Hepatocyte (in vitro differentiated cells): ENCODE measurements around the gene ATXN2.

Source experiments
- EZH2phosphoT487 ChIP-seq: fragments of 200-600 bp; sonication (generic); IDR thresholded peaks from one replicate; pipeline ENCODE4 v1.6.1; 2018; ENCODE audit warnings: antibody characterized with exemption, mild to moderate bottlenecking, low read depth, moderate library complexity; ENCODE audit not compliant: unreplicated experiment, severe bottlenecking
- TF ChIP-seq, protein P1 (sequence below): fragments of 200-600 bp; sonication (generic); IDR thresholded peaks from 2 replicates; pipeline ENCODE4 v1.5.1; 2016; ENCODE audit warnings: antibody characterized with exemption, mild to moderate bottlenecking; ENCODE audit not compliant: poor library complexity

DNA sequence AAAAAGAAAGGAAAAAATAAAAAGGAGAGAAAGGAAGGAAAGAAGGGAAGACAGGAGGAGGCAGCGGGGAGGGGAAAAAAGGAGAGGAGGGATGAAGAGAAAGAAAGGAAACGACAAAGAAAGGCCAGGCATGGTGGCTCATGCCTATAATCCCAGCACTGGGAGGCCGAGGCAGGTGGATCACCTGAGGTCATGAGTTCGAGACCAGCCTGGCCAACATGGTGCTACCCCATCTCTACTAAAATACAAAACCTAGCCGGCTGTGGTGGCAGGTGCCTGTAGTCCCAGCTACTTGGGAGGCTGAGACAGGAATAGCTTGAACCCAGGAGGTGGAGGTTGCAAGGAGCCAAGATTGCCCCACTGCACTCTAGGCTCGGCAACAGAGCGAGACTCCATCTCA lies 18.4 kb downstream of the ATXN2 start:
- TF ChIP-seq, protein P1, sequence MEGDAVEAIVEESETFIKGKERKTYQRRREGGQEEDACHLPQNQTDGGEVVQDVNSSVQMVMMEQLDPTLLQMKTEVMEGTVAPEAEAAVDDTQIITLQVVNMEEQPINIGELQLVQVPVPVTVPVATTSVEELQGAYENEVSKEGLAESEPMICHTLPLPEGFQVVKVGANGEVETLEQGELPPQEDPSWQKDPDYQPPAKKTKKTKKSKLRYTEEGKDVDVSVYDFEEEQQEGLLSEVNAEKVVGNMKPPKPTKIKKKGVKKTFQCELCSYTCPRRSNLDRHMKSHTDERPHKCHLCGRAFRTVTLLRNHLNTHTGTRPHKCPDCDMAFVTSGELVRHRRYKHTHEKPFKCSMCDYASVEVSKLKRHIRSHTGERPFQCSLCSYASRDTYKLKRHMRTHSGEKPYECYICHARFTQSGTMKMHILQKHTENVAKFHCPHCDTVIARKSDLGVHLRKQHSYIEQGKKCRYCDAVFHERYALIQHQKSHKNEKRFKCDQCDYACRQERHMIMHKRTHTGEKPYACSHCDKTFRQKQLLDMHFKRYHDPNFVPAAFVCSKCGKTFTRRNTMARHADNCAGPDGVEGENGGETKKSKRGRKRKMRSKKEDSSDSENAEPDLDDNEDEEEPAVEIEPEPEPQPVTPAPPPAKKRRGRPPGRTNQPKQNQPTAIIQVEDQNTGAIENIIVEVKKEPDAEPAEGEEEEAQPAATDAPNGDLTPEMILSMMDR: no peak
- no peak for TF ChIP-seq EZH2phosphoT487
